Measurements from ENCODE around the gene AEN. TPM values are rescaled to one million over a fixed set of nuclear protein-coding genes. Genes with fewer than 3 reads are reported as not detected.

The AEN gene
- 73.9 and 80.6 TPM in 2 replicates for total RNA-seq

GRCh38 chr15:88620995-88621772, at the start of gene AEN:
Gene AEN, plus strand, starts transcription at chr15:88621340. Its CDS starts 4,870 bp downstream, at chr15:88626210.

GRCh38 chr15:88638626-88639372, 17.7 kb downstream of the AEN start, which contains the start of gene ISG20:
Gene ISG20, plus strand, starts transcription at chr15:88639016. Its CDS starts 351 bp downstream, at chr15:88639367.

Other genes starting within 250 kb of the AEN start
- 12.6 and 16.4 TPM in 2 replicates for gene MRPL46, start 154.0 kb upstream of the AEN start, total RNA-seq
- 45.9 and 62.5 TPM in 2 replicates for gene MRPS11, start 153.6 kb upstream of the AEN start, total RNA-seq
- 2.7 TPM in 2 replicates for gene DET1, start 74.7 kb upstream of the AEN start, total RNA-seq
- 18.7 and 22.4 TPM in 2 replicates for gene ISG20, start 17.7 kb downstream of the AEN start, total RNA-seq
- not detected in 2 replicates for gene ACAN, start 182.1 kb downstream of the AEN start, total RNA-seq

Data from endothelial cell of coronary artery (primary cell).